Vagina (tissue), 2 donors: Measurements from ENCODE around the gene EXOC3. TPM values are rescaled to one million over a fixed set of nuclear protein-coding genes. Genes with fewer than 3 reads are reported as not detected.

Source experiments
- DNase-seq, 2 donors: peaks; one replicate each; pipeline ENCODE4 v3.0.0-alpha.2; 2017; ENCODE audit errors: extremely low spot score in 2 of 2
- H3K27ac ChIP-seq: fragments of 200-600 bp; sonication (generic); one replicate; pipeline ENCODE4 v1.5.1; 2019
- H3K27me3 ChIP-seq: fragments of 200-600 bp; sonication (generic); one replicate; pipeline ENCODE4 v1.5.1; 2019
- H3K36me3 ChIP-seq, 2 donors: fragments of 200-600 bp; sonication (generic); one replicate each; pipeline ENCODE4 v1.5.1; 2017 to 2019
- H3K4me1 ChIP-seq: fragments of 200-600 bp; sonication (generic); one replicate; pipeline ENCODE4 v1.5.1; 2019
- H3K4me3 ChIP-seq, 2 donors: fragments of 200-600 bp; sonication (generic); 1 replicate in 1 of 2; 2 replicates in 1 of 2; pipeline ENCODE4 v1.5.1; 2016 to 2019
- H3K9me3 ChIP-seq: fragments of 200-600 bp; sonication (generic); one replicate; pipeline ENCODE4 v1.5.1; 2019
- POLR2A ChIP-seq, 2 donors: fragments of 450-650 bp; IDR thresholded peaks; one replicate each; pipeline ENCODE4 v1.6.1; 2017; ENCODE audit warnings: antibody characterized with exemption in 2 of 2, mild to moderate bottlenecking in 2 of 2, moderate library complexity in 2 of 2
- POLR2AphosphoS5 ChIP-seq, 2 donors: sonication (generic); formaldehyde crosslinking; IDR thresholded peaks; one replicate each; pipeline ENCODE4 v1.9.0; 2017; ENCODE audit warnings: antibody characterized with exemption in 2 of 2, mild to moderate bottlenecking in 2 of 2, low read depth in 1 of 2; ENCODE audit not compliant: insufficient read depth in 1 of 2
- intact Hi-C: fragments of 100-400 bp; cut with DNase I; formaldehyde crosslinking; loops from one replicate; pipeline ENCODE4 v1.15.1; 2023
- total RNA-seq: library from RNA; depleted of rRNA; stranded (reverse); fragments of >200 nt; gene quantifications from one replicate; pipeline ENCODE4 v1.2.3, GENCODE V29; 2016
- TF ChIP-seq, protein P1 (sequence below), 3 experiments: fragments of 450-650 bp in 2 of 3; fragments of 200-600 bp in 1 of 3; sonication (generic) in 1 of 3; IDR thresholded peaks; one replicate each; pipeline ENCODE4 v1.5.1; 2017 to 2019; ENCODE audit warnings: antibody characterized with exemption in 3 of 3, mild to moderate bottlenecking in 2 of 3, moderate library complexity in 2 of 3

The EXOC3 gene
- total RNA-seq, 1 donor from 2014 or later: 67.5 TPM

- peaks cover 17% of the 10 kb centered on the region for H3K4me1 ChIP-seq
- no peaks in the 10 kb centered on the region for H3K27me3 ChIP-seq
- H3K27ac ChIP-seq: no peak overlapping the region
- no peak overlapping the region for H3K4me3 ChIP-seq
- intact Hi-C loops: no loop called here
- DNase-seq: no peak
- H3K36me3 ChIP-seq: peaks cover 0 to 59% of the 10 kb centered on the region in 2 donors
- TF ChIP-seq POLR2A (IDR thresholded peaks at IDR 0.05) (no peak), POLR2AphosphoS5 (IDR thresholded peaks at IDR 0.05; ENCODE audit: insufficient read depth in 1 of 2, low read depth in 1 of 2) (no peak)
- TF ChIP-seq, protein P1, sequence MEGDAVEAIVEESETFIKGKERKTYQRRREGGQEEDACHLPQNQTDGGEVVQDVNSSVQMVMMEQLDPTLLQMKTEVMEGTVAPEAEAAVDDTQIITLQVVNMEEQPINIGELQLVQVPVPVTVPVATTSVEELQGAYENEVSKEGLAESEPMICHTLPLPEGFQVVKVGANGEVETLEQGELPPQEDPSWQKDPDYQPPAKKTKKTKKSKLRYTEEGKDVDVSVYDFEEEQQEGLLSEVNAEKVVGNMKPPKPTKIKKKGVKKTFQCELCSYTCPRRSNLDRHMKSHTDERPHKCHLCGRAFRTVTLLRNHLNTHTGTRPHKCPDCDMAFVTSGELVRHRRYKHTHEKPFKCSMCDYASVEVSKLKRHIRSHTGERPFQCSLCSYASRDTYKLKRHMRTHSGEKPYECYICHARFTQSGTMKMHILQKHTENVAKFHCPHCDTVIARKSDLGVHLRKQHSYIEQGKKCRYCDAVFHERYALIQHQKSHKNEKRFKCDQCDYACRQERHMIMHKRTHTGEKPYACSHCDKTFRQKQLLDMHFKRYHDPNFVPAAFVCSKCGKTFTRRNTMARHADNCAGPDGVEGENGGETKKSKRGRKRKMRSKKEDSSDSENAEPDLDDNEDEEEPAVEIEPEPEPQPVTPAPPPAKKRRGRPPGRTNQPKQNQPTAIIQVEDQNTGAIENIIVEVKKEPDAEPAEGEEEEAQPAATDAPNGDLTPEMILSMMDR (IDR thresholded peaks at IDR 0.05): no peak
- H3K9me3 ChIP-seq: no peaks in the 10 kb centered on the region
Observed at GRCh38 chr5:459562-460272, 16.7 kb downstream of the EXOC3 start.

GRCh38 chr5:460273-460625 is 17.3 kb downstream of the EXOC3 start:
- H3K27me3 ChIP-seq: no peaks in the 10 kb centered on the region
- H3K4me3 ChIP-seq: no peak overlapping the region
- H3K9me3 ChIP-seq: no peaks in the 10 kb centered on the region
- TF ChIP-seq POLR2AphosphoS5 (IDR thresholded peaks at IDR 0.05; ENCODE audit: insufficient read depth in 1 of 2, low read depth in 1 of 2): no peak
- intact Hi-C loops: no loop called here
- DNase-seq: no peak
- peaks cover 17% of the 10 kb centered on the region for H3K4me1 ChIP-seq
- H3K27ac ChIP-seq: no peak overlapping the region
- H3K36me3 ChIP-seq: peaks cover 0 to 64% of the 10 kb centered on the region in 2 donors

- Histone ChIP-seq H3K9me3 (no peaks in the 10 kb centered on the region), H3K27me3 (no peaks in the 10 kb centered on the region), H3K4me3 (no peak overlapping the region), H3K4me1 (peaks cover 17% of the 10 kb centered on the region), H3K36me3 (peaks cover 0 to 67% of the 10 kb centered on the region in 2 donors), H3K27ac (no peak overlapping the region)
- TF ChIP-seq POLR2AphosphoS5 (IDR thresholded peaks at IDR 0.05; ENCODE audit: insufficient read depth in 1 of 2, low read depth in 1 of 2) (no peak), POLR2A (IDR thresholded peaks at IDR 0.05) (no peak)
- TF ChIP-seq, protein P1 (IDR thresholded peaks at IDR 0.05): no peak
- intact Hi-C loops: no loop called here
- DNase-seq: no peak
Observed at GRCh38 chr5:462051-462481, 19.1 kb downstream of the EXOC3 start.

DNA sequence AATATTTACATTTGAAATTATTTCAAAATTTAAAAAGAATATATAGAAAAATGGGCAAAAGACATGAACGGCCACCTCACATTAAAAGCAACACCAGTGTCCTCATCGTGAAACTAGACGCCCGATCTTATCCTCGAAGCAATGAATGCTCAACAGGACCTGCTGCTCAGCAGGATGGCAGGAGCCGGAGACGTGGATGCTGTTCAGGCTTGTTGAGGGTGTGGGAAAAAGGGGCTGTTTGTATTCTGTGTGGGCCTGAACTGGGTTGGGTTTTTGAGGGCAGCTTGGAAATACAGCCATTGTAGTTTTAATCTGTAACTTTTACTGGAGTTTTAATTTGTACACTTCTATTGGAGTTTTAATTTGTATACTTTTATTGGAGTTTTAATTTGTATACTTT is 20.3 kb downstream of the EXOC3 start:
- no peak for DNase-seq
- peaks cover 0 to 55% of the 10 kb centered on the region in 2 donors for H3K36me3 ChIP-seq

DNA sequence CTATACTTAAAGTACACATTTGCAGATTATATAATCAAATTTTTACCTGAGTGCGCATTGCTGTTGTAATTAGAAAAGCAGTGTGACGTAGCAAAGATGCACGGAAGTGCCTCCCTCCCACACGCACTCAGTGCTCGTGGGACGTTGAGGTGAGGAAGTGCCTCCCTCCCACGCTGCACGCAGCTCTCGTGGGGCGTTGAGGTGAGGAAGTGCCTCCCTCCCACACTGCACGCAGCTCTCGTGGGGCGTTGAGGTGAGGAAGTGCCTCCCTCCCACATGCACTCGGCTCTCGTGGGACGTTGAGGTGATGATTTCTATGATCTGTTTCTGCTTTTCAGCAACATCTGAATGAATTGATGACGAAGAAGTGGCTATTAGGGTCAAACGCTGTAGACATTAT is 21.0 kb downstream of the EXOC3 start:
- Histone ChIP-seq H3K4me1 (peaks cover 3% of the 10 kb centered on the region), H3K27me3 (no peaks in the 10 kb centered on the region), H3K9me3 (no peaks in the 10 kb centered on the region), H3K27ac (no peak overlapping the region), H3K36me3 (peaks cover 0 to 62% of the 10 kb centered on the region in 2 donors), H3K4me3 (no peak overlapping the region)
- DNase-seq: no peak
- TF ChIP-seq POLR2A (IDR thresholded peaks at IDR 0.05): no peak
- TF ChIP-seq POLR2AphosphoS5 (IDR thresholded peaks at IDR 0.05; ENCODE audit: insufficient read depth in 1 of 2, low read depth in 1 of 2): no peak
- TF ChIP-seq, protein P1 (IDR thresholded peaks at IDR 0.05): no peak
- intact Hi-C loops: no loop called here

More for the DNA sequence above, 20.3 kb downstream of the EXOC3 start:
- intact Hi-C loops: no loop called here
- Histone ChIP-seq H3K27me3 (no peaks in the 10 kb centered on the region), H3K4me3 (no peak overlapping the region), H3K9me3 (no peaks in the 10 kb centered on the region), H3K4me1 (peaks cover 10% of the 10 kb centered on the region), H3K27ac (no peak overlapping the region)
- no peak for TF ChIP-seq POLR2AphosphoS5 (IDR thresholded peaks at IDR 0.05; ENCODE audit: insufficient read depth in 1 of 2, low read depth in 1 of 2)
- TF ChIP-seq POLR2A (IDR thresholded peaks at IDR 0.05): no peak
- TF ChIP-seq, protein P1 (IDR thresholded peaks at IDR 0.05): no peak
